IMR-90 (cell line): ENCODE results near the gene ZMYM1. TPM values are rescaled to one million over a fixed set of nuclear protein-coding genes. Genes with fewer than 3 reads are reported as not detected.

Source experiments
- ATAC-seq: fragments of 200-7000 bp; cut with Tn5 transposase; 2 replicates; pipeline ENCODE4 v1.9.1; 2020; ENCODE audit warnings: low read depth, mild to moderate bottlenecking, moderate library complexity
- BruUV-seq: library from RNA; stranded (reverse); fragments of 400-500 nt; replicated peaks from 2 replicates; lab custom pipeline; 2021; lab: Mats Ljungman, UMichigan
- CTCF ChIA-PET: fragments of 300-600 bp; formaldehyde crosslinking; extraction: SDS; loops from one replicate; lab custom pipeline; 2021; ENCODE audit warnings: antibody characterized with exemption; lab: Yijun Ruan, JAX
- POLR2A ChIA-PET: fragments of 300-600 bp; sonication (Branson Sonifier 250); formaldehyde crosslinking; loops from one replicate; lab custom pipeline; 2022; ENCODE audit warnings: antibody characterized with exemption; ENCODE audit not compliant: unreplicated experiment; lab: Charles Lee
- DNase-seq: peaks from one replicate; pipeline ENCODE4 v3.0.0; 2013
- H2AFZ ChIP-seq: replicated peaks from 2 replicates; pipeline ENCODE3; 2013; ENCODE audit warnings: low read length, mild to moderate bottlenecking; ENCODE audit not compliant: poor library complexity
- H2AK5ac ChIP-seq: 2 replicates; pipeline ENCODE4 v1.6.1; 2013; ENCODE audit warnings: low read depth, low read length, inconsistent platforms
- H2AK9ac ChIP-seq: replicated peaks from 2 replicates; pipeline ENCODE3; 2013; ENCODE audit warnings: mild to moderate bottlenecking, low read depth, low read length, moderate library complexity; ENCODE audit not compliant: poor library complexity
- H2BK120ac ChIP-seq: 2 replicates; pipeline ENCODE4 v1.6.1; 2013; ENCODE audit warnings: low read depth, low read length, inconsistent platforms
- H2BK15ac ChIP-seq: 3 replicates; pipeline ENCODE4 v1.6.1; 2013; ENCODE audit warnings: low read depth, low read length, inconsistent platforms
- H2BK20ac ChIP-seq: 2 replicates; pipeline ENCODE4 v1.6.1; 2013; ENCODE audit warnings: low read depth, mild to moderate bottlenecking, inconsistent platforms, low read length, moderate library complexity
- H2BK5ac ChIP-seq: 2 replicates; pipeline ENCODE4 v1.6.1; 2013; ENCODE audit warnings: mild to moderate bottlenecking, low read depth, low read length, inconsistent platforms; ENCODE audit not compliant: poor library complexity, severe bottlenecking
- H3K14ac ChIP-seq: replicated peaks from 2 replicates; pipeline ENCODE4 v1.6.1; 2013; ENCODE audit warnings: low read depth, low read length, inconsistent platforms
- H3K18ac ChIP-seq: 2 replicates; pipeline ENCODE4 v1.6.1; 2013; ENCODE audit warnings: low read depth, low read length, control low read depth
- H3K23ac ChIP-seq: 2 replicates; pipeline ENCODE4 v1.6.1; 2013; ENCODE audit warnings: low read depth, low read length, inconsistent platforms
- H3K27ac ChIP-seq: 2 replicates; pipeline ENCODE4 v1.5.1; 2013; ENCODE audit warnings: mild to moderate bottlenecking, control low read depth, low read length; ENCODE audit not compliant: insufficient read depth
- H3K27me3 ChIP-seq: 2 replicates; pipeline ENCODE4 v1.6.1; 2013; ENCODE audit warnings: low read length; ENCODE audit not compliant: control insufficient read depth, insufficient read depth
- H3K36me3 ChIP-seq: 2 replicates; pipeline ENCODE4 v1.6.1; 2013; ENCODE audit warnings: low read length, mixed read lengths; ENCODE audit not compliant: control insufficient read depth, insufficient read depth
- H3K4ac ChIP-seq: 2 replicates; pipeline ENCODE4 v1.6.1; 2013; ENCODE audit warnings: low read depth, low read length, inconsistent platforms
- H3K4me1 ChIP-seq: 2 replicates; pipeline ENCODE4 v1.6.1; 2013; ENCODE audit warnings: low read length, mixed read lengths; ENCODE audit not compliant: control insufficient read depth, insufficient read depth
- H3K4me2 ChIP-seq: 2 replicates; pipeline ENCODE4 v1.6.1; 2013; ENCODE audit warnings: low read depth, mild to moderate bottlenecking, control low read depth, low read length, moderate library complexity
- H3K4me3 ChIP-seq: 2 replicates; pipeline ENCODE4 v1.5.1; 2013; ENCODE audit warnings: low read depth, mild to moderate bottlenecking, control low read depth, low read length, moderate library complexity; ENCODE audit not compliant: insufficient read depth
- H3K56ac ChIP-seq: 2 replicates; pipeline ENCODE4 v1.6.1; 2013; ENCODE audit warnings: low read length, inconsistent platforms; ENCODE audit not compliant: insufficient read depth; ENCODE audit errors: extremely low read depth
- H3K79me1 ChIP-seq, 2 experiments: 2 replicates each; pipeline ENCODE4 v1.6.1; 2013; ENCODE audit warnings: low read length in 2 of 2, inconsistent platforms in 1 of 2, low read depth in 1 of 2
- H3K9ac ChIP-seq: 2 replicates; pipeline ENCODE4 v1.6.1; 2013; ENCODE audit warnings: low read depth, low read length, control low read depth
- H3K9me1 ChIP-seq: 2 replicates; pipeline ENCODE4 v1.6.1; 2013; ENCODE audit warnings: low read length, inconsistent platforms; ENCODE audit not compliant: insufficient read depth
- H3K9me3 ChIP-seq: 2 replicates; pipeline ENCODE4 v1.6.1; 2013; ENCODE audit warnings: low read length; ENCODE audit not compliant: control insufficient read depth, insufficient read depth
- H4K20me1 ChIP-seq: 2 replicates; pipeline ENCODE4 v1.6.1; 2013; ENCODE audit warnings: low read length, inconsistent platforms; ENCODE audit not compliant: insufficient read depth
- H4K5ac ChIP-seq: 2 replicates; pipeline ENCODE4 v1.6.1; 2013; ENCODE audit warnings: mild to moderate bottlenecking, low read depth, low read length, control low read depth
- H4K8ac ChIP-seq, 2 experiments: 2 replicates each; pipeline ENCODE4 v1.6.1; 2013; ENCODE audit warnings: low read depth in 2 of 2, low read length in 2 of 2, control low read depth in 1 of 2, inconsistent platforms in 1 of 2
- H4K91ac ChIP-seq: 2 replicates; pipeline ENCODE4 v1.6.1; 2013; ENCODE audit warnings: low read depth, low read length, inconsistent platforms; ENCODE audit not compliant: insufficient read depth
- BHLHE40 ChIP-seq: fragments of 150-350 bp; IDR thresholded peaks from 2 replicates; pipeline ENCODE4 v1.6.1; 2016; ENCODE audit warnings: mild to moderate bottlenecking, low read depth, low read length
- CEBPB ChIP-seq: IDR thresholded peaks from 2 replicates; pipeline ENCODE4 v1.6.1; 2012; ENCODE audit warnings: low read depth, low read length, improper control_type of control experiment
- CTCF ChIP-seq: conservative IDR thresholded peaks from 2 replicates; pipeline ENCODE4 v1.5.1; 2012; ENCODE audit warnings: mild to moderate bottlenecking, low read depth, low read length, improper control_type of control experiment
- ELK1 ChIP-seq: fragments of 150-350 bp; IDR thresholded peaks from 2 replicates; pipeline ENCODE4 v1.6.1; 2016; ENCODE audit warnings: low read depth, mild to moderate bottlenecking, low read length, moderate library complexity, borderline replicate concordance
- FOS ChIP-seq: fragments of 150-350 bp; IDR thresholded peaks from 2 replicates; pipeline ENCODE4 v1.6.1; 2016; ENCODE audit warnings: low read depth, low read length
- MAFK ChIP-seq: IDR thresholded peaks from 2 replicates; pipeline ENCODE4 v1.6.1; 2012; ENCODE audit warnings: low read depth, low read length, improper control_type of control experiment
- MAZ ChIP-seq: IDR thresholded peaks from 2 replicates; pipeline ENCODE4 v1.6.1; 2012; ENCODE audit warnings: low read depth, mild to moderate bottlenecking, low read length, improper control_type of control experiment, moderate library complexity, borderline replicate concordance
- MXI1 ChIP-seq: IDR thresholded peaks from 2 replicates; pipeline ENCODE4 v1.6.1; 2012; ENCODE audit warnings: low read depth, mild to moderate bottlenecking, low read length, moderate library complexity, borderline replicate concordance
- NFE2L2 ChIP-seq: fragments of 150-350 bp; IDR thresholded peaks from 2 replicates; pipeline ENCODE4 v1.6.1; 2016; ENCODE audit warnings: low read depth, mild to moderate bottlenecking, low read length
- POLR2A ChIP-seq: IDR thresholded peaks from 2 replicates; pipeline ENCODE4 v1.6.1; 2012; ENCODE audit warnings: mild to moderate bottlenecking, low read depth, low read length
- RAD21 ChIP-seq: IDR thresholded peaks from 2 replicates; pipeline ENCODE4 v1.6.1; 2012; ENCODE audit warnings: low read length, improper control_type of control experiment
- RCOR1 ChIP-seq: IDR thresholded peaks from 2 replicates; pipeline ENCODE4 v1.6.1; 2012; ENCODE audit warnings: mild to moderate bottlenecking, low read length, improper control_type of control experiment; ENCODE audit not compliant: insufficient replicate concordance
- RFX5 ChIP-seq: IDR thresholded peaks from 2 replicates; pipeline ENCODE4 v1.8.0; 2012; ENCODE audit warnings: low read depth, mild to moderate bottlenecking, low read length, moderate library complexity
- SMC3 ChIP-seq: fragments of 150-350 bp; IDR thresholded peaks from 2 replicates; pipeline ENCODE4 v1.6.1; 2016; ENCODE audit warnings: low read depth, mild to moderate bottlenecking, antibody characterized with exemption, low read length, moderate library complexity
- USF2 ChIP-seq: fragments of 150-350 bp; IDR thresholded peaks from 2 replicates; pipeline ENCODE4 v1.6.1; 2017; ENCODE audit warnings: mild to moderate bottlenecking, antibody characterized with exemption, low read length, low read depth
- whole genome bisulfite sequencing, 2 experiments: methylation state at CpG; one replicate each; pipeline versions ENCODE4 v1.1.5 to v1.1.7; 2013; ENCODE audit warnings: missing lambda C conversion rate in 2 of 2; ENCODE audit not compliant: insufficient read length in 1 of 2; ENCODE audit errors: extremely low coverage in 2 of 2; 5-methylcytosine and 5-hydroxymethylcytosine counted together
- dilution Hi-C: fragments of 300-500 bp; cut with HindIII; formaldehyde crosslinking; loops from one replicate; pipeline ENCODE4 v1.14.3; 2018; ENCODE audit warnings: low sequenced_read_pairs; ENCODE audit not compliant: unreplicated experiment
- in situ Hi-C: fragments of 300-500 bp; cut with MboI; formaldehyde crosslinking; loops from 3 replicates; pipeline ENCODE4 v1.14.3; 2019; ENCODE audit warnings: low sequenced_read_pairs, inconsistent platforms, mixed read lengths
- intact Hi-C: fragments of 100-400 bp; cut with micrococcal nuclease; formaldehyde crosslinking; loops from 2 replicates; pipeline ENCODE4 v1.10.0; 2022
- polyA plus RNA-seq, 3 experiments: library from polyadenylated mRNA; depleted of rRNA; stranded (reverse); fragments of >200 nt; gene quantifications; 2 replicates each; pipeline ENCODE4 v1.2.3, GENCODE V29; 2012; ENCODE audit warnings: low replicate concordance in 1 of 3
- total RNA-seq: library from RNA; depleted of rRNA; stranded (reverse); fragments of >200 nt; gene quantifications from 2 replicates; pipeline ENCODE4 v1.2.3, GENCODE V29; 2012

Gene ZMYM1
- total and polyA plus RNA-seq, 2 of the 4 experiments (the other 2 are of a cell fraction), result 7.2 to 33.9 TPM

GRCh38 chr1:35036621-35037020 lies 42.6 kb upstream of the ZMYM1 start:
- no CpG with 5 or more reads among the region's 4 CpGs for WGBS, 2 experiments
- dilution Hi-C loops (no loop called here), in situ Hi-C loops (no loop called here), intact Hi-C loops (no loop called here)
- TF ChIP-seq CTCF (no peak), RAD21 (no peak), MAZ (no peak), NFE2L2 (no peak), BHLHE40 (no peak), RCOR1 (no peak), ELK1 (no peak), MXI1 (no peak), FOS (no peak), SMC3 (no peak), POLR2A (no peak), RFX5 (no peak), MAFK (no peak), USF2 (no peak), CEBPB (no peak)
- H2BK120ac ChIP-seq, result no peak overlapping the region
- no peaks in the 10 kb centered on the region for H3K9me3 ChIP-seq
- H3K4me3 ChIP-seq, result no peak overlapping the region
- H3K9ac ChIP-seq, result no peak overlapping the region
- H4K91ac ChIP-seq, result no peak overlapping the region
- no peaks in the 10 kb centered on the region for H3K36me3 ChIP-seq
- H3K14ac ChIP-seq, result no peak overlapping the region
- H3K56ac ChIP-seq, result no peak overlapping the region
- ATAC-seq (no peak), DNase-seq (no peak)
- H3K79me1 ChIP-seq, result no peaks in the 10 kb centered on the region
- no peak overlapping the region for H2BK5ac ChIP-seq
- H3K27ac ChIP-seq, result no peak overlapping the region
- ChIA-PET CTCF (no interaction called here), POLR2A (no interaction called here)
- BruUV-seq, result no TSS peak
- H3K27me3 ChIP-seq, result no peaks in the 10 kb centered on the region
- no peak overlapping the region for H2AK5ac ChIP-seq
- no peak overlapping the region for H4K5ac ChIP-seq
- H3K4ac ChIP-seq, result no peak overlapping the region
- H2BK20ac ChIP-seq, result no peak overlapping the region
- H3K9me1 ChIP-seq, result no peaks in the 10 kb centered on the region
- no peak overlapping the region for H3K18ac ChIP-seq
- H2AK9ac ChIP-seq, result no peak overlapping the region
- H2BK15ac ChIP-seq, result no peak overlapping the region
- H4K8ac ChIP-seq, result no peak overlapping the region
- H3K4me1 ChIP-seq, result no peaks in the 10 kb centered on the region
- H3K4me2 ChIP-seq, result no peak overlapping the region
- H3K23ac ChIP-seq, result no peak overlapping the region
- H4K20me1 ChIP-seq, result peaks cover 1% of the 10 kb centered on the region
- no peak overlapping the region for H2AFZ ChIP-seq
